KMS-11 (cell line): Measurements from ENCODE around the gene DPM2.

Source experiments
- H2AFZ ChIP-seq: fragments of 200-600 bp; sonication (generic); 2 replicates; pipeline ENCODE4 v1.6.1; 2016; ENCODE audit warnings: antibody characterized with exemption, mixed run types, low read depth
- H3K27ac ChIP-seq: fragments of 200-600 bp; sonication (generic); 2 replicates; pipeline ENCODE4 v1.6.1; 2016; ENCODE audit warnings: mild to moderate bottlenecking, mixed run types
- H3K27me3 ChIP-seq: fragments of 200-600 bp; sonication (generic); 2 replicates; pipeline ENCODE4 v1.6.1; 2017; ENCODE audit warnings: mild to moderate bottlenecking, low read depth, mixed run types, moderate library complexity; ENCODE audit not compliant: insufficient read depth
- H3K36me3 ChIP-seq: fragments of 200-600 bp; sonication (generic); 2 replicates; pipeline ENCODE4 v1.6.1; 2017; ENCODE audit warnings: mild to moderate bottlenecking, mixed run types; ENCODE audit not compliant: insufficient read depth
- H3K4me1 ChIP-seq: fragments of 200-600 bp; sonication (generic); 2 replicates; pipeline ENCODE4 v1.6.1; 2016; ENCODE audit warnings: mild to moderate bottlenecking, low read depth, mixed run types; ENCODE audit not compliant: poor library complexity, severe bottlenecking
- H3K4me2 ChIP-seq: fragments of 200-600 bp; sonication (generic); 2 replicates; pipeline ENCODE4 v1.7.0; 2016; ENCODE audit warnings: mild to moderate bottlenecking, mixed run types
- H3K4me3 ChIP-seq: fragments of 200-600 bp; sonication (generic); IDR thresholded peaks from 2 replicates; pipeline ENCODE4 v1.6.1; 2017; ENCODE audit warnings: low read depth, low read length, mixed read lengths; ENCODE audit not compliant: insufficient read depth
- H3K79me2 ChIP-seq: fragments of 200-600 bp; sonication (generic); 2 replicates; pipeline ENCODE4 v1.6.1; 2016; ENCODE audit warnings: low read depth, mixed run types; ENCODE audit not compliant: insufficient read depth
- H3K9ac ChIP-seq: fragments of 200-600 bp; sonication (generic); 2 replicates; pipeline ENCODE4 v1.6.1; 2016; ENCODE audit warnings: mild to moderate bottlenecking, mixed run types
- H4K20me1 ChIP-seq: fragments of 200-600 bp; sonication (generic); 2 replicates; pipeline ENCODE4 v1.6.1; 2016; ENCODE audit warnings: mild to moderate bottlenecking, mixed run types; ENCODE audit not compliant: insufficient read depth
- TF ChIP-seq, protein P1 (sequence below): fragments of 200-600 bp; sonication (generic); conservative IDR thresholded peaks from 2 replicates; pipeline ENCODE4 v1.6.1; 2017; ENCODE audit warnings: low read depth, mild to moderate bottlenecking, antibody characterized with exemption, low read length, moderate library complexity, mixed read lengths

DPM2 gene

DNA sequence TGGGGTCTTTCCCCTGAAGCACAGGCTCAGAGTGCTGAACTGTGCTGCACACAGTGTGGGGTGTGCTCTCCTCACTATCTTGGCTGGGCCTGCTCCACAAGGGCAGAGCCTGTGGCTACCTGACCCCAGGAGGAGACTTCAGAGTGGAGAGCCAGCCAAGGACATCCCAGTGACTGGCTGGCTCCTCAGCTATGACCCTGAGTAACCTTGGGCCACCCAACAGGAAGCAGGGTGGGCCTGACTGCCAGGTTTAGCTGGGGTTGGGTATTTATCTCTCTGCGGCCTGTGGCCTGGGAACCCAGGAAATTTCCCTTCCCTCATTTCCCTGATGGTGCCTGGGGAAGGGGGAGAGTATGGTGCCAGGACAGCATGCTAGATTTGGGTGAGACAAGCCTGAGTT is 45.3 kb upstream of the DPM2 start:
- no peak overlapping the region for H3K9ac ChIP-seq
- no peaks in the 10 kb centered on the region for H3K36me3 ChIP-seq
- H3K27ac ChIP-seq: no peak overlapping the region
- TF ChIP-seq, protein P1, sequence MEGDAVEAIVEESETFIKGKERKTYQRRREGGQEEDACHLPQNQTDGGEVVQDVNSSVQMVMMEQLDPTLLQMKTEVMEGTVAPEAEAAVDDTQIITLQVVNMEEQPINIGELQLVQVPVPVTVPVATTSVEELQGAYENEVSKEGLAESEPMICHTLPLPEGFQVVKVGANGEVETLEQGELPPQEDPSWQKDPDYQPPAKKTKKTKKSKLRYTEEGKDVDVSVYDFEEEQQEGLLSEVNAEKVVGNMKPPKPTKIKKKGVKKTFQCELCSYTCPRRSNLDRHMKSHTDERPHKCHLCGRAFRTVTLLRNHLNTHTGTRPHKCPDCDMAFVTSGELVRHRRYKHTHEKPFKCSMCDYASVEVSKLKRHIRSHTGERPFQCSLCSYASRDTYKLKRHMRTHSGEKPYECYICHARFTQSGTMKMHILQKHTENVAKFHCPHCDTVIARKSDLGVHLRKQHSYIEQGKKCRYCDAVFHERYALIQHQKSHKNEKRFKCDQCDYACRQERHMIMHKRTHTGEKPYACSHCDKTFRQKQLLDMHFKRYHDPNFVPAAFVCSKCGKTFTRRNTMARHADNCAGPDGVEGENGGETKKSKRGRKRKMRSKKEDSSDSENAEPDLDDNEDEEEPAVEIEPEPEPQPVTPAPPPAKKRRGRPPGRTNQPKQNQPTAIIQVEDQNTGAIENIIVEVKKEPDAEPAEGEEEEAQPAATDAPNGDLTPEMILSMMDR: no peak
- no peak overlapping the region for H3K4me2 ChIP-seq
- H3K4me1 ChIP-seq: peaks cover 25% of the 10 kb centered on the region
- H2AFZ ChIP-seq: no peak overlapping the region
- H3K4me3 ChIP-seq: no peak overlapping the region
- H4K20me1 ChIP-seq: no peaks in the 10 kb centered on the region
- no peaks in the 10 kb centered on the region for H3K27me3 ChIP-seq
- peaks cover 23% of the 10 kb centered on the region; the same call in 1 of the 2 replicates for H3K79me2 ChIP-seq

DNA sequence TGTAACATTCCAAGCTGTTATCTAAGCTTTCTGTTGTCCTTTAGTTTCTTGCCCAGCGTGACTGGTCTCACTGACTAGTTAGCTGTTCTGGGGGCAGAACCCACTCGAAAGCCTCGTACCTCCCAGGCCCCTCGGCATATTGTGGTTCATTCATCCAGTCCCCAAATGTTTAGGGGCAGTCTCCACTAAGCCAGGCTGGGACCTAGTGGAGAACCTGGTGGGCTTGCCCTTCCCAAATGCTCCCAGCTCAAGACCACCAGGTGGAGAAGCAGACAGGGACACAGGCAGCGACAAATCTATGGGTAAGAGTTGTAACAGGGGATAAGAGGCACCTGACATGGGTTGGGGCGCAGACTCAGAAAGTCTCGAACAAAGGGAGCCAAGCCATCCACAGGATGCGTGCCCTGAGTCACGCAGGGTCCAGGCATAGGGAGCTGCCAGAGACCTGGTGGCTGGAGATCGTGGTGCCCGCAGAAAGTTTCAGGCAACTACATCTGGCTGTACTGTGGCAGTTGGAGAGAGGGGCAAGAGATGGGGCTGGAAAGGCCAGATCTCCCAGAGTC is 44.0 kb upstream of the DPM2 start:
- TF ChIP-seq, protein P1: no peak
- peaks cover 34% of the 10 kb centered on the region; the same call in 1 of the 2 replicates for H3K79me2 ChIP-seq
- peak overlapping the region; percentile 43; the same call in 1 of the 2 replicates for H3K27ac ChIP-seq
- H3K27me3 ChIP-seq: no peaks in the 10 kb centered on the region
- peak overlapping the region; percentile 73 for H3K4me2 ChIP-seq
- no peaks in the 10 kb centered on the region for H4K20me1 ChIP-seq
- peak overlapping the region; percentile 48; the same call in 1 of the 2 replicates for H3K9ac ChIP-seq
- peaks cover 38% of the 10 kb centered on the region for H3K4me1 ChIP-seq
- no peaks in the 10 kb centered on the region for H3K36me3 ChIP-seq
- no peak overlapping the region for H3K4me3 ChIP-seq
- H2AFZ ChIP-seq: peak overlapping the region; percentile 75

DNA sequence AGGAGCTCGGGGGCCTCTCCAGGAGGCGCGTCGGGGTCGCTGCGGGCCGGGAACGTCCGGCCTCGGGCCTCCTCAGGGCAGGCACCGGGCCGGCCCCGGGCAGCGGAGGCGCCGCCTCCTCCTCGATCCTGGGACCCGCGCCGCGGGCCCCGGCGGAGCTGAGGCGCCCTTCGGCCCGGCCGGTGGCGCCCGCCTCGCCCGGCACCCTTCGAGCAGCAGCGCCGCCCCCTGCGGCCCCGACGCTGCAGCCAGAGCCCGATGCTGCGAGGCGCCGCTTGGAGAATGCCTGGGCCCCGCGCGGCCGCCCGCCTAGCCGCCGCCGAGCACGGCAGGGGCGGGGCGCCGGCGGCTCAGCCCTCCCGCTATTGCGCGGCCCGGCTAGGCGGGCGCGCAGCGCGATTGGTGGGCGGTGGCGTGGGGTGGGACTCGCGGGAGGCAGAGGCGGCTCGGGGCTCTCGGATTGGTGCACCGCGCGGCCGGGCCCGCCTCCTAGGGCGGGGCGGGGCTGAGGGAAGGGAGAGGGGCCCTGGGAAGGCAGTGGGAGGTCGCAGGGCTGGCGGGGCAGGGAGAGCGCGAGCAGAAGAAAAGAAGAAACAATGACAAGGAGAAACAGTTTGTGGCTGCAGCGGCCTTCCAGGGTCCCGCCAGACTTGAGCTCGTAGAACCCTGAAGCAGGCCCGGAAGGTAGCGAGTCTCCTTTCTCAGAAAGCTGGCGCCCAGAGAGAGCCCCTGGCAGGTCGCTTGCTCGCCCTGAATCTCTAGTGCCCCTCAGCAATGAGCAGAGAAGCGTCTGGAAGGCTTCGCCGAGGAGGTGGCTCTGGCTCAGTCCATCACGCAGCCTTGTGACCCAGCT is 43.3 kb upstream of the DPM2 start, which contains the start of gene EEIG1:
Gene EEIG1 (minus strand): TSS at position 284 of the 853 bp plus-strand sequence. CDS start 852 bp downstream, outside the sequence.
- Histone ChIP-seq H3K4me3 (no peak within 1 kb of the TSS), H4K20me1 (no peaks in the 10 kb centered on the region), H3K36me3 (no peaks in the 10 kb centered on the region), H2AFZ (peak within 1 kb of the TSS; percentile 75), H3K27me3 (no peaks in the 10 kb centered on the region), H3K4me2 (peak within 1 kb of the TSS; percentile 98), H3K79me2 (peaks cover 42% of the 10 kb centered on the region; the same call in 1 of the 2 replicates), H3K9ac (peak within 1 kb of the TSS; percentile 48; the same call in 1 of the 2 replicates), H3K4me1 (peaks cover 42% of the 10 kb centered on the region), H3K27ac (peak within 1 kb of the TSS; percentile 43; the same call in 1 of the 2 replicates)
- TF ChIP-seq, protein P1: no peak

DNA sequence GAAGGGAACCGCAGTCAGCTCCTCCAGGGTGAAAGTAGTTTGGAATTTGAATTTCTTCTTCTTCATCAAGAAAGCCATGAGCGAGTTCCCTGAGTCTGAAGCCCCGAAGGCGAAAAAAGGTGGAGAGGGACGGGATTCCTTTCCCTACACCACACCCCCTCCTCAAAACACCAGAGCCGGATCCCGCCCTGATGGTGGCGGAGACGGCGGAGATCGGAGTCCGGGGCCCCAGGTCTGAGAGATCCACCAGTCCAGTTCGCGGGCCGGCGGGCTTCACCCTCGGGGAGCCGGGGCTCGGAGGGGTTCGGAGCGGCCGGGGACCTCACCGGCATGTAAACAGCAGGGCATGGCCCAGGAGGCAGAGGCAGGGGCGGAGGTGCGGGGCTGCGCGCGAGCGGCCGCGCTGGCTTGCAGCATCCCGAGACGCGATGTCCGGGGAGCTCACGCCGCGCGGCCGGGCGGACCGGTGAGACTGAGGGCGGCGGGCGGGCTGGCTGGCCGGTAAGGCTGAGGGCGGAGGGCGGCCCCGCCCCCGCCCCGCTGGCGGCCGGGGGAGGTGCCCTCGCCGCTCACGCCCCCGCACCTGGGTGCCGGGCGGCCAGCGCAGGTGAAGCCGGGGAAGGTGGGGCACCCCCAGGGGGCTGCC is 42.5 kb upstream of the DPM2 start:
- TF ChIP-seq, protein P1: no peak
- H3K4me1 ChIP-seq: peaks cover 46% of the 10 kb centered on the region
- H3K27me3 ChIP-seq: no peaks in the 10 kb centered on the region
- peak overlapping the region; percentile 35; the same call in 1 of the 2 replicates for H3K9ac ChIP-seq
- H2AFZ ChIP-seq: peak overlapping the region; percentile 28
- no peak overlapping the region for H3K4me3 ChIP-seq
- H3K36me3 ChIP-seq: no peaks in the 10 kb centered on the region
- H3K4me2 ChIP-seq: peak overlapping the region; percentile 98
- H3K27ac ChIP-seq: no peak overlapping the region; the same call in 1 of the 2 replicates
- no peaks in the 10 kb centered on the region for H4K20me1 ChIP-seq
- peaks cover 49% of the 10 kb centered on the region; the same call in 1 of the 2 replicates for H3K79me2 ChIP-seq
